HepG2 (cell line): ENCODE data around the gene C16orf95. TPM values are rescaled to one million over a fixed set of nuclear protein-coding genes. Genes with fewer than 3 reads are reported as not detected.

Experiments used
- ATAC-seq: fragments of 200-7000 bp; cut with Tn5 transposase; 3 replicates; pipeline ENCODE4 v1.9.1; 2020; ENCODE audit warnings: mild to moderate bottlenecking, moderate library complexity
- BruUV-seq: library from RNA; stranded (reverse); fragments of 400-500 nt; replicated peaks from 2 replicates; lab custom pipeline; 2021; lab: Mats Ljungman, UMichigan
- CTCF ChIA-PET: fragments of 300-600 bp; formaldehyde crosslinking; extraction: SDS; loops from one replicate; lab custom pipeline; 2021; ENCODE audit warnings: low total read pairs, inconsistent platforms, low intra/inter-chr PET ratio; lab: Yijun Ruan, JAX
- POLR2A ChIA-PET: fragments of 350-600 bp; sonication (Branson Sonifier 250); formaldehyde crosslinking; loops from one replicate; lab custom pipeline; 2020; ENCODE audit warnings: antibody characterized with exemption, inconsistent platforms; lab: Yijun Ruan, JAX
- DNase-seq: peaks from one replicate; pipeline ENCODE4 v3.0.0-alpha.2; 2015; ENCODE audit warnings: low spot score
- FAIRE-seq: peaks from 3 replicates; lab custom pipeline; 2011; peaks lifted over from hg19 to GRCh38; lab: Jason Lieb, UNC
- H2AFZ ChIP-seq: one replicate; pipeline ENCODE4 v1.6.1; 2011; ENCODE audit warnings: low read length, inconsistent platforms
- H3K27ac ChIP-seq: fragments of 300-600 bp; 3 replicates; pipeline ENCODE4 v1.8.0; 2011; ENCODE audit warnings: mixed run types, mild to moderate bottlenecking, mixed read lengths, low read length, inconsistent platforms; ENCODE audit not compliant: insufficient read depth; ENCODE audit errors: extremely low read length
- H3K27me3 ChIP-seq, 2 experiments: fragments of 200-600 bp in 1 of 2; 2 replicates in 1 of 2; 3 replicates in 1 of 2; pipeline versions ENCODE4 v1.6.0 to v1.8.0; 2011; ENCODE audit warnings: low read length in 2 of 2, mild to moderate bottlenecking in 2 of 2, moderate library complexity in 2 of 2, inconsistent platforms in 1 of 2; ENCODE audit not compliant: insufficient read depth in 2 of 2, control insufficient read depth in 1 of 2
- H3K36me3 ChIP-seq, 2 experiments: fragments of 200-600 bp in 1 of 2; replicated peaks in 1 of 2; 2 replicates in 1 of 2; 3 replicates in 1 of 2; pipeline versions ENCODE4 v1.5.1 to v1.8.0; 2011; ENCODE audit warnings: low read length in 2 of 2, inconsistent platforms in 1 of 2; ENCODE audit not compliant: insufficient read depth in 2 of 2, control insufficient read depth in 1 of 2
- H3K4me1 ChIP-seq: 2 replicates; pipeline ENCODE4 v1.5.1; 2012; ENCODE audit warnings: low read length, inconsistent platforms; ENCODE audit not compliant: insufficient read depth
- H3K4me2 ChIP-seq: 2 replicates; pipeline ENCODE4 v1.6.0; 2011; ENCODE audit warnings: low read depth, low read length, inconsistent platforms
- H3K4me3 ChIP-seq, 3 experiments: fragments of 200-600 bp in 1 of 3; sonication (generic), shearing (Covaris generic) in 1 of 3; replicated peaks in 1 of 3; 2 replicates each; pipeline ENCODE4 v1.5.1; 2011 to 2016; ENCODE audit warnings: low read length in 3 of 3, inconsistent platforms in 2 of 3, low read depth in 2 of 3, mild to moderate bottlenecking in 2 of 3, control low read depth in 1 of 3, mixed read lengths in 1 of 3; ENCODE audit not compliant: insufficient read depth in 1 of 3
- H3K79me2 ChIP-seq: one replicate; pipeline ENCODE4 v1.6.1; 2011; ENCODE audit warnings: low read length, inconsistent platforms; ENCODE audit not compliant: insufficient read depth
- H3K9ac ChIP-seq: 2 replicates; pipeline ENCODE4 v1.6.0; 2011; ENCODE audit warnings: mild to moderate bottlenecking, low read depth, low read length, inconsistent platforms; ENCODE audit not compliant: insufficient read depth
- H3K9me3 ChIP-seq: 2 replicates; pipeline ENCODE4 v1.5.1; 2012; ENCODE audit warnings: mild to moderate bottlenecking, low read length
- H4K20me1 ChIP-seq: 2 replicates; pipeline ENCODE4 v1.6.0; 2011; ENCODE audit warnings: inconsistent platforms, mild to moderate bottlenecking, low read length, moderate library complexity; ENCODE audit not compliant: insufficient read depth
- EZH2 ChIP-seq: conservative IDR thresholded peaks from 2 replicates; pipeline ENCODE4 v1.6.1; 2012; ENCODE audit warnings: mild to moderate bottlenecking, low read depth, low read length, moderate library complexity
- GABPB1 ChIP-seq: IDR thresholded peaks from 2 replicates; pipeline ENCODE4 v1.6.1; 2016; ENCODE audit warnings: mild to moderate bottlenecking, missing genetic modification reagents, moderate library complexity, missing compliant biosample characterization
- GZF1 ChIP-seq: sonication (generic); formaldehyde crosslinking; IDR thresholded peaks from 2 replicates; pipeline ENCODE4 v1.5.1; 2020; ENCODE audit warnings: mild to moderate bottlenecking, missing genetic modification reagents
- HNRNPUL1 ChIP-seq: fragments of 200-400 bp; formaldehyde crosslinking; IDR thresholded peaks from 2 replicates; pipeline ENCODE4 v1.6.1; 2017; ENCODE audit warnings: low read depth, mild to moderate bottlenecking, low read length, moderate library complexity
- PHF20 ChIP-seq: sonication (generic); formaldehyde crosslinking; IDR thresholded peaks from 2 replicates; pipeline ENCODE4 v1.5.0; 2020; ENCODE audit warnings: mild to moderate bottlenecking, missing genetic modification reagents
- ZNF331 ChIP-seq: sonication (generic); formaldehyde crosslinking; IDR thresholded peaks from 2 replicates; pipeline ENCODE4 v1.4.0; 2020; ENCODE audit warnings: missing genetic modification reagents
- ZNF615 ChIP-seq: sonication (generic); formaldehyde crosslinking; IDR thresholded peaks from 2 replicates; pipeline ENCODE4 v1.5.0; 2020; ENCODE audit warnings: mild to moderate bottlenecking, missing genetic modification reagents, borderline replicate concordance
- WGBS: methylation state at CpG from one replicate; pipeline ENCODE4 v1.1.6; 2017; ENCODE audit warnings: low lambda C conversion rate; 5-methylcytosine and 5-hydroxymethylcytosine counted together
- in situ Hi-C: cut with HindIII; loops from 2 replicates; pipeline ENCODE4 v1.10.0; 2017; ENCODE audit warnings: low pct_unique_long_range_greater_than_20kb; ENCODE audit not compliant: extremely low pct_ligation_motif_present
- intact Hi-C: fragments of 100-400 bp; cut with micrococcal nuclease; formaldehyde crosslinking; loops from one replicate; pipeline ENCODE4 v1.10.0; 2022; ENCODE audit not compliant: unreplicated experiment
- polyA plus RNA-seq, 8 experiments: library from polyadenylated mRNA; depleted of rRNA in 3 of 8; stranded (reverse) in 7 of 8; unstranded in 1 of 8; fragments of >200 nt; fragmentation: Illumina TruSeq in 4 of 8; extraction: Trizol in 4 of 8; gene quantifications; 2 replicates each; pipeline versions ENCODE4 v1.2.1 to v1.2.3, GENCODE V29; 2011 to 2016; ENCODE audit warnings: low read depth in 4 of 8, missing spikeins in 1 of 8, mixed read lengths in 1 of 8; ENCODE audit not compliant: insufficient read depth in 1 of 8
- total RNA-seq, 5 experiments: library from RNA; depleted of rRNA; stranded (reverse); fragments of >200 nt; fragmentation: Illumina TruSeq; extraction: Trizol; gene quantifications; 2 replicates each; pipeline ENCODE4 v1.2.3, GENCODE V29; 2016; ENCODE audit warnings: low read depth in 1 of 5
- TF ChIP-seq, protein P1 (sequence below): IDR thresholded peaks from 2 replicates; pipeline ENCODE4 v1.4.0; 2020; ENCODE audit warnings: mild to moderate bottlenecking, missing genetic modification reagents
- TF ChIP-seq, protein P2 (sequence below): sonication (generic); formaldehyde crosslinking; conservative IDR thresholded peaks from 2 replicates; pipeline ENCODE4 v1.4.0; 2020; ENCODE audit warnings: missing genetic modification reagents
- TF ChIP-seq, protein P3 (sequence below): sonication (generic); formaldehyde crosslinking; IDR thresholded peaks from 2 replicates; pipeline ENCODE4; 2020; ENCODE audit warnings: missing genetic modification reagents, mild to moderate bottlenecking, borderline replicate concordance
- TF ChIP-seq, protein P4 (sequence below): IDR thresholded peaks from 2 replicates; pipeline ENCODE4 v1.6.1; 2016

The C16orf95 gene
- total and polyA plus RNA-seq, 2 of the 13 experiments (the other 11 are each of a cell fraction or from before 2014, with no cell fraction given), result 2.8 to 8.6 TPM

DNA sequence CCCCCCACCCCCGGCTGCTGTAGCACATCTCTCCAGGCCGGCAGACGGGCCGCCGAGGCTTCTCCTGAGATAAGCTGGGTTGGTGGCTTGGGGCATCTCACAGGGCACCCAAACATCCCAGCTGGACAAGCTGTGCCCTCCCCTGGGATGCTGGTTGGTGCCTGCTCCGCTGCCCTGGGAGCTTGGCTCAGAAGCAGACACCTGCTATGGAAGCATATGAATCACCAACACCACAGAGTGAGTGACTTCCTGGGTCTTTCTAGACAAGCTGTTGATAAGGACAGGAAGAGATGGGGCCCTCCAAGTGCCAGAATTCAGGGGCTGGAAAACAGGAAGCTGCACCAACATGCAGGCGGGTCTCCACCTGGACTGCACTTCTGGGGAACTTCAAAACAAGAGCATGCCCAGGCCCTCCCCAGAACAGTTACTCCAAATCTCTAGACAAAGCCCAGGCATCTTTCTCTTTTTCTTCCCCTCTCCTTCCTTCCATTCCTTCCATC is 13.7 kb downstream of the C16orf95 start:
- ChIA-PET POLR2A (no interaction called here), CTCF (no interaction called here)
- WGBS, result 94% methylated on average over 2 of the region's 7 CpGs
- TF ChIP-seq, protein P1, sequence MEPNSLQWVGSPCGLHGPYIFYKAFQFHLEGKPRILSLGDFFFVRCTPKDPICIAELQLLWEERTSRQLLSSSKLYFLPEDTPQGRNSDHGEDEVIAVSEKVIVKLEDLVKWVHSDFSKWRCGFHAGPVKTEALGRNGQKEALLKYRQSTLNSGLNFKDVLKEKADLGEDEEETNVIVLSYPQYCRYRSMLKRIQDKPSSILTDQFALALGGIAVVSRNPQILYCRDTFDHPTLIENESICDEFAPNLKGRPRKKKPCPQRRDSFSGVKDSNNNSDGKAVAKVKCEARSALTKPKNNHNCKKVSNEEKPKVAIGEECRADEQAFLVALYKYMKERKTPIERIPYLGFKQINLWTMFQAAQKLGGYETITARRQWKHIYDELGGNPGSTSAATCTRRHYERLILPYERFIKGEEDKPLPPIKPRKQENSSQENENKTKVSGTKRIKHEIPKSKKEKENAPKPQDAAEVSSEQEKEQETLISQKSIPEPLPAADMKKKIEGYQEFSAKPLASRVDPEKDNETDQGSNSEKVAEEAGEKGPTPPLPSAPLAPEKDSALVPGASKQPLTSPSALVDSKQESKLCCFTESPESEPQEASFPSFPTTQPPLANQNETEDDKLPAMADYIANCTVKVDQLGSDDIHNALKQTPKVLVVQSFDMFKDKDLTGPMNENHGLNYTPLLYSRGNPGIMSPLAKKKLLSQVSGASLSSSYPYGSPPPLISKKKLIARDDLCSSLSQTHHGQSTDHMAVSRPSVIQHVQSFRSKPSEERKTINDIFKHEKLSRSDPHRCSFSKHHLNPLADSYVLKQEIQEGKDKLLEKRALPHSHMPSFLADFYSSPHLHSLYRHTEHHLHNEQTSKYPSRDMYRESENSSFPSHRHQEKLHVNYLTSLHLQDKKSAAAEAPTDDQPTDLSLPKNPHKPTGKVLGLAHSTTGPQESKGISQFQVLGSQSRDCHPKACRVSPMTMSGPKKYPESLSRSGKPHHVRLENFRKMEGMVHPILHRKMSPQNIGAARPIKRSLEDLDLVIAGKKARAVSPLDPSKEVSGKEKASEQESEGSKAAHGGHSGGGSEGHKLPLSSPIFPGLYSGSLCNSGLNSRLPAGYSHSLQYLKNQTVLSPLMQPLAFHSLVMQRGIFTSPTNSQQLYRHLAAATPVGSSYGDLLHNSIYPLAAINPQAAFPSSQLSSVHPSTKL (CRISPR knock-in tag), result 0 out of 2 replicates have a peak, but pooled peaks have one; percentile 10
- TF ChIP-seq, protein P2, sequence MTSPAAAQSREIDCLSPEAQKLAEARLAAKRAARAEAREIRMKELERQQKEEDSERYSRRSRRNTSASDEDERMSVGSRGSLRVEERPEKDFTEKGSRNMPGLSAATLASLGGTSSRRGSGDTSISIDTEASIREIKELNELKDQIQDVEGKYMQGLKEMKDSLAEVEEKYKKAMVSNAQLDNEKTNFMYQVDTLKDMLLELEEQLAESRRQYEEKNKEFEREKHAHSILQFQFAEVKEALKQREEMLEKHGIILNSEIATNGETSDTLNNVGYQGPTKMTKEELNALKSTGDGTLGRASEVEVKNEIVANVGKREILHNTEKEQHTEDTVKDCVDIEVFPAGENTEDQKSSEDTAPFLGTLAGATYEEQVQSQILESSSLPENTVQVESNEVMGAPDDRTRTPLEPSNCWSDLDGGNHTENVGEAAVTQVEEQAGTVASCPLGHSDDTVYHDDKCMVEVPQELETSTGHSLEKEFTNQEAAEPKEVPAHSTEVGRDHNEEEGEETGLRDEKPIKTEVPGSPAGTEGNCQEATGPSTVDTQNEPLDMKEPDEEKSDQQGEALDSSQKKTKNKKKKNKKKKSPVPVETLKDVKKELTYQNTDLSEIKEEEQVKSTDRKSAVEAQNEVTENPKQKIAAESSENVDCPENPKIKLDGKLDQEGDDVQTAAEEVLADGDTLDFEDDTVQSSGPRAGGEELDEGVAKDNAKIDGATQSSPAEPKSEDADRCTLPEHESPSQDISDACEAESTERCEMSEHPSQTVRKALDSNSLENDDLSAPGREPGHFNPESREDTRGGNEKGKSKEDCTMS (CRISPR knock-in tag), result no peak
- TF ChIP-seq GABPB1 (CRISPR knock-in tag) (peak; percentile 50), ZNF331 (CRISPR knock-in tag) (no peak), EZH2 (no peak), HNRNPUL1 (no peak), ZNF615 (CRISPR knock-in tag) (no peak), GZF1 (CRISPR knock-in tag) (no peak), PHF20 (CRISPR knock-in tag) (0 out of 2 replicates have a peak, but pooled peaks have one; percentile 32)
- TF ChIP-seq, protein P3, sequence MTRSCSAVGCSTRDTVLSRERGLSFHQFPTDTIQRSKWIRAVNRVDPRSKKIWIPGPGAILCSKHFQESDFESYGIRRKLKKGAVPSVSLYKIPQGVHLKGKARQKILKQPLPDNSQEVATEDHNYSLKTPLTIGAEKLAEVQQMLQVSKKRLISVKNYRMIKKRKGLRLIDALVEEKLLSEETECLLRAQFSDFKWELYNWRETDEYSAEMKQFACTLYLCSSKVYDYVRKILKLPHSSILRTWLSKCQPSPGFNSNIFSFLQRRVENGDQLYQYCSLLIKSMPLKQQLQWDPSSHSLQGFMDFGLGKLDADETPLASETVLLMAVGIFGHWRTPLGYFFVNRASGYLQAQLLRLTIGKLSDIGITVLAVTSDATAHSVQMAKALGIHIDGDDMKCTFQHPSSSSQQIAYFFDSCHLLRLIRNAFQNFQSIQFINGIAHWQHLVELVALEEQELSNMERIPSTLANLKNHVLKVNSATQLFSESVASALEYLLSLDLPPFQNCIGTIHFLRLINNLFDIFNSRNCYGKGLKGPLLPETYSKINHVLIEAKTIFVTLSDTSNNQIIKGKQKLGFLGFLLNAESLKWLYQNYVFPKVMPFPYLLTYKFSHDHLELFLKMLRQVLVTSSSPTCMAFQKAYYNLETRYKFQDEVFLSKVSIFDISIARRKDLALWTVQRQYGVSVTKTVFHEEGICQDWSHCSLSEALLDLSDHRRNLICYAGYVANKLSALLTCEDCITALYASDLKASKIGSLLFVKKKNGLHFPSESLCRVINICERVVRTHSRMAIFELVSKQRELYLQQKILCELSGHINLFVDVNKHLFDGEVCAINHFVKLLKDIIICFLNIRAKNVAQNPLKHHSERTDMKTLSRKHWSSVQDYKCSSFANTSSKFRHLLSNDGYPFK (CRISPR knock-in tag), result no peak
- TF ChIP-seq, protein P4, sequence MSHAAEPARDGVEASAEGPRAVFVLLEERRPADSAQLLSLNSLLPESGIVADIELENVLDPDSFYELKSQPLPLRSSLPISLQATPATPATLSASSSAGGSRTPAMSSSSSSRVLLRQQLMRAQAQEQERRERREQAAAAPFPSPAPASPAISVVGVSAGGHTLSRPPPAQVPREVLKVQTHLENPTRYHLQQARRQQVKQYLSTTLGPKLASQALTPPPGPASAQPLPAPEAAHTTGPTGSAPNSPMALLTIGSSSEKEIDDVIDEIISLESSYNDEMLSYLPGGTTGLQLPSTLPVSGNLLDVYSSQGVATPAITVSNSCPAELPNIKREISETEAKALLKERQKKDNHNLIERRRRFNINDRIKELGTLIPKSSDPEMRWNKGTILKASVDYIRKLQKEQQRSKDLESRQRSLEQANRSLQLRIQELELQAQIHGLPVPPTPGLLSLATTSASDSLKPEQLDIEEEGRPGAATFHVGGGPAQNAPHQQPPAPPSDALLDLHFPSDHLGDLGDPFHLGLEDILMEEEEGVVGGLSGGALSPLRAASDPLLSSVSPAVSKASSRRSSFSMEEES (CRISPR knock-in tag), result no peak

More for the DNA sequence above, 13.7 kb downstream of the C16orf95 start:
- Histone ChIP-seq H3K36me3 (no peaks in the 10 kb centered on the region; a peak in 1 of 5 replicates), H3K79me2 (no peaks in the 10 kb centered on the region), H3K4me2 (no peak overlapping the region; the same call in 1 of the 2 replicates), H3K4me1 (peaks cover 8% of the 10 kb centered on the region), H3K4me3 (no peak overlapping the region), H3K27me3 (no peaks in the 10 kb centered on the region), H3K9ac (no peak overlapping the region), H3K9me3 (no peaks in the 10 kb centered on the region), H2AFZ (no peak overlapping the region), H4K20me1 (no peaks in the 10 kb centered on the region), H3K27ac (no peak overlapping the region)
- in situ Hi-C loops, result no loop called here
- BruUV-seq, result no TSS peak
- peak; percentile 25 for DNase-seq
- ATAC-seq, result peak; percentile 30; the same call in 1 of the 3 replicates
- FAIRE-seq, result no peak
- intact Hi-C loops, result no loop called here
